Endothelial cell of umbilical vein (primary cell): ENCODE results near the gene PANK2. TPM values are rescaled to one million over a fixed set of nuclear protein-coding genes. Genes with fewer than 3 reads are reported as not detected.

Source experiments
- BruUV-seq: library from RNA; stranded (reverse); fragments of 400-500 nt; replicated peaks from 2 replicates; lab custom pipeline; 2021; lab: Mats Ljungman, UMichigan
- CTCF ChIA-PET: fragments of 300-600, 350-600 bp; sonication (Branson Sonifier 250); formaldehyde crosslinking; loops from one replicate; lab custom pipeline; 2021; ENCODE audit warnings: antibody characterized with exemption, inconsistent platforms; lab: Charles Lee
- POLR2A ChIA-PET: fragments of 300-600, 350-600 bp; sonication (Branson Sonifier 250); formaldehyde crosslinking; loops from one replicate; lab custom pipeline; 2021; ENCODE audit warnings: antibody characterized with exemption, inconsistent platforms; lab: Charles Lee
- DNase-seq: peaks from one replicate; pipeline ENCODE4 v3.0.0-alpha.2; 2011; ENCODE audit warnings: low read depth, low spot score
- FAIRE-seq: peaks from 2 replicates; lab custom pipeline; 2011; peaks lifted over from hg19 to GRCh38; lab: Jason Lieb, UNC
- H2AFZ ChIP-seq: 2 replicates; pipeline ENCODE4 v1.6.0; 2012; ENCODE audit warnings: low read depth, low read length, control low read depth, inconsistent platforms
- H3K27ac ChIP-seq: 2 replicates; pipeline ENCODE4 v1.5.1; 2011; ENCODE audit warnings: low read depth, mild to moderate bottlenecking, control low read depth, low read length, moderate library complexity; ENCODE audit not compliant: insufficient read depth
- H3K27me3 ChIP-seq, 2 experiments: 2 replicates each; pipeline versions ENCODE4 v1.6.0 to v1.6.1; 2011; ENCODE audit warnings: low read length in 2 of 2, mixed read lengths in 1 of 2; ENCODE audit not compliant: control insufficient read depth in 2 of 2, insufficient read depth in 2 of 2
- H3K36me3 ChIP-seq, 2 experiments: 2 replicates in 1 of 2; 3 replicates in 1 of 2; pipeline ENCODE4 v1.5.1; 2011; ENCODE audit warnings: low read length in 2 of 2, mild to moderate bottlenecking in 1 of 2, moderate library complexity in 1 of 2; ENCODE audit not compliant: control insufficient read depth in 2 of 2, insufficient read depth in 2 of 2; ENCODE audit errors: extremely low read depth in 1 of 2
- H3K4me1 ChIP-seq: 3 replicates; pipeline ENCODE4 v1.5.1; 2011; ENCODE audit warnings: mild to moderate bottlenecking, low read length; ENCODE audit not compliant: control insufficient read depth, insufficient read depth; ENCODE audit errors: extremely low read depth
- H3K4me2 ChIP-seq: 2 replicates; pipeline ENCODE4 v1.6.1; 2011; ENCODE audit warnings: low read length, control low read depth, mixed read lengths; ENCODE audit not compliant: insufficient read depth
- H3K4me3 ChIP-seq, 3 experiments: fragments of 200-600 bp in 1 of 3; sonication (generic), shearing (Covaris generic) in 1 of 3; replicated peaks in 1 of 3; 2 replicates each; pipeline ENCODE4 v1.5.1; 2011 to 2016; ENCODE audit warnings: control low read depth in 3 of 3, low read length in 3 of 3, mild to moderate bottlenecking in 2 of 3, inconsistent platforms in 1 of 3, low read depth in 1 of 3, moderate library complexity in 1 of 3; ENCODE audit not compliant: insufficient read depth in 1 of 3
- H3K79me2 ChIP-seq: 2 replicates; pipeline ENCODE4 v1.6.0; 2012; ENCODE audit warnings: low read length, inconsistent platforms; ENCODE audit not compliant: control insufficient read depth, insufficient read depth
- H3K9ac ChIP-seq: replicated peaks from 2 replicates; pipeline ENCODE3; 2011; ENCODE audit warnings: low read length, control low read depth; ENCODE audit not compliant: insufficient read depth; ENCODE audit errors: extremely low read depth
- H3K9me1 ChIP-seq: replicated peaks from 3 replicates; pipeline ENCODE4 v1.6.0; 2011; ENCODE audit warnings: mild to moderate bottlenecking, low read length; ENCODE audit not compliant: control insufficient read depth, insufficient read depth; ENCODE audit errors: extremely low read depth
- H3K9me3 ChIP-seq: replicated peaks from 2 replicates; pipeline ENCODE4 v1.5.1; 2012; ENCODE audit warnings: low read length, inconsistent platforms; ENCODE audit not compliant: control insufficient read depth, insufficient read depth
- H4K20me1 ChIP-seq: replicated peaks from 2 replicates; pipeline ENCODE3; 2011; ENCODE audit warnings: mild to moderate bottlenecking, low read length; ENCODE audit not compliant: control insufficient read depth, insufficient read depth; ENCODE audit errors: extremely low read depth
- CTCF ChIP-seq, 2 donors: IDR thresholded peaks; 1 replicate in 1 of 2; 2 replicates in 1 of 2; pipeline ENCODE4 v1.5.1; 2011; ENCODE audit warnings: low read length in 2 of 2, mild to moderate bottlenecking in 2 of 2, moderate library complexity in 2 of 2, control low read depth in 1 of 2, inconsistent platforms in 1 of 2, low read depth in 1 of 2; ENCODE audit not compliant: insufficient read depth in 1 of 2; ENCODE audit errors: extremely low read depth in 1 of 2
- EZH2 ChIP-seq: IDR thresholded peaks from 2 replicates; pipeline ENCODE4 v1.6.1; 2012; ENCODE audit warnings: borderline replicate concordance, low read depth, mild to moderate bottlenecking, moderate library complexity, low read length, inconsistent platforms; ENCODE audit not compliant: severe bottlenecking
- FOS ChIP-seq: IDR thresholded peaks from 2 replicates; pipeline ENCODE4 v1.6.1; 2011; ENCODE audit warnings: mild to moderate bottlenecking, low read length, moderate library complexity, borderline replicate concordance; ENCODE audit not compliant: insufficient read depth
- GATA2 ChIP-seq: IDR thresholded peaks from 2 replicates; pipeline ENCODE4 v1.7.0; 2011; ENCODE audit warnings: low read depth, mild to moderate bottlenecking, moderate library complexity, mixed read lengths, low read length; ENCODE audit not compliant: insufficient read length, insufficient read depth
- JUN ChIP-seq: IDR thresholded peaks from 2 replicates; pipeline ENCODE4 v1.6.1; 2011; ENCODE audit warnings: borderline replicate concordance, low read depth; ENCODE audit not compliant: insufficient read length, insufficient read depth
- MAX ChIP-seq: IDR thresholded peaks from 2 replicates; pipeline ENCODE4 v1.6.1; 2011; ENCODE audit not compliant: insufficient read depth, insufficient read length
- MYC ChIP-seq: IDR thresholded peaks from one replicate; pipeline ENCODE4 v1.6.1; 2011; ENCODE audit warnings: mild to moderate bottlenecking, low read depth, low read length
- POLR2A ChIP-seq: IDR thresholded peaks from 2 replicates; pipeline ENCODE4 v1.6.1; 2012; ENCODE audit warnings: low read depth, mild to moderate bottlenecking, control low read depth, low read length
- POLR2AphosphoS5 ChIP-seq: IDR thresholded peaks from 2 replicates; pipeline ENCODE4 v1.6.1; 2012; ENCODE audit warnings: low read depth, mild to moderate bottlenecking, control low read depth, low read length, moderate library complexity; ENCODE audit not compliant: insufficient read depth
- dilution Hi-C: fragments of 300-500 bp; cut with MboI; formaldehyde crosslinking; loops from one replicate; pipeline ENCODE4 v1.15.0; 2019; ENCODE audit warnings: low sequenced_read_pairs; ENCODE audit not compliant: extremely low pct_ligation_motif_present
- intact Hi-C: fragments of 100-400 bp; cut with micrococcal nuclease; formaldehyde crosslinking; loops from one replicate; pipeline ENCODE4 v1.10.0; 2022
- polyA plus RNA-seq, 4 experiments: library from polyadenylated mRNA; depleted of rRNA in 3 of 4; stranded (reverse) in 3 of 4; unstranded in 1 of 4; fragments of >200 nt; gene quantifications; 2 replicates each; pipeline versions ENCODE4 v1.2.1 to v1.2.3, GENCODE V29; 2011 to 2012; ENCODE audit warnings: missing spikeins in 1 of 4
- total RNA-seq: library from RNA; stranded (reverse); gene quantifications from 2 replicates; pipeline ENCODE4 v1.2.3, GENCODE V29; 2021

Gene PANK2
- total and polyA plus RNA-seq, 2 donors (not counting 3 experiments of a cell fraction or from before 2014, with no cell fraction given) = 18.9 to 54.3 TPM

- no peaks in the 10 kb centered on the region for H3K4me1 ChIP-seq
- no peak overlapping the region for H3K4me3 ChIP-seq
- intact Hi-C loops (no loop called here), dilution Hi-C loops (no loop called here)
- FAIRE-seq (no peak), DNase-seq (no peak)
- ChIA-PET CTCF (interaction anchor here (0.7 to 1.9 kb wide), 4 partner anchors 10 to 153 kb away, joined by 3 to 7 read pairs (median 4); no protein-coding TSS in a partner anchor), POLR2A (no interaction called here)
- H3K27me3 ChIP-seq = no peaks in the 10 kb centered on the region
- no peak for TF ChIP-seq JUN
- no peak for TF ChIP-seq EZH2
- TF ChIP-seq MAX = no peak
- no peak for TF ChIP-seq FOS
- TF ChIP-seq MYC = no peak
- no peak for TF ChIP-seq GATA2
- no peak for TF ChIP-seq POLR2AphosphoS5
- TF ChIP-seq CTCF (IDR thresholded peaks at IDR 0.05; ENCODE audit: extremely low read depth in 1 of 2, insufficient read depth in 1 of 2, low read depth in 1 of 2, low read length in 2 of 2) = no peak
- no peak for TF ChIP-seq POLR2A
- no TSS peak for BruUV-seq
- peaks cover 11% of the 10 kb centered on the region for H4K20me1 ChIP-seq
- H3K36me3 ChIP-seq = peaks cover 19 to 29% of the 10 kb centered on the region in 2 experiments
- no peak overlapping the region for H3K9ac ChIP-seq
- no peak overlapping the region for H2AFZ ChIP-seq
- no peak overlapping the region for H3K4me2 ChIP-seq
- H3K9me3 ChIP-seq = no peaks in the 10 kb centered on the region
- H3K27ac ChIP-seq = no peak overlapping the region
- H3K9me1 ChIP-seq = no peaks in the 10 kb centered on the region
- peaks cover 67% of the 10 kb centered on the region for H3K79me2 ChIP-seq
Observed at GRCh38 chr20:3919352-3919751, 30.2 kb downstream of the PANK2 start.
